Activated CD4-positive, alpha-beta T cell treated with anti-CD3 and anti-CD28 coated beads, Interleukin-2, Interleukin-4, amounts not matched to agents 100 ng/mL and 50 ng/mL, durations not matched to agents 16 hours and 8 hours (primary cell): ENCODE data around the gene SCN5A.

Source experiments
- DNase-seq: peaks from one replicate; pipeline ENCODE4 v3.0.0-alpha.2; 2020; ENCODE audit warnings: low spot score

The SCN5A gene

GRCh38 chr3:38622336-38622735 is 27.2 kb downstream of the SCN5A start:
- DNase-seq, result no peak

GRCh38 chr3:38620236-38620635 is 29.3 kb downstream of the SCN5A start:
- no peak for DNase-seq

- no peak for DNase-seq
These were observed 31.1 kb downstream of the SCN5A start for GRCh38 chr3:38618343-38618742.

GRCh38 chr3:38617586-38617985 is 31.9 kb downstream of the SCN5A start:
- no peak for DNase-seq

- DNase-seq, result no peak
These were observed 32.4 kb downstream of the SCN5A start for GRCh38 chr3:38617137-38617536.

GRCh38 chr3:38616658-38617057 is 32.8 kb downstream of the SCN5A start:
- DNase-seq, result no peak

GRCh38 chr3:38616111-38616510 is 33.4 kb downstream of the SCN5A start:
- no peak for DNase-seq

GRCh38 chr3:38614651-38615352 is 34.7 kb downstream of the SCN5A start:
- no peak for DNase-seq

GRCh38 chr3:38614091-38614490 is 35.4 kb downstream of the SCN5A start:
- DNase-seq, result no peak

GRCh38 chr3:38613426-38613825 is 36.1 kb downstream of the SCN5A start:
- DNase-seq, result no peak

- DNase-seq, result no peak
These were observed 37.6 kb downstream of the SCN5A start for GRCh38 chr3:38611866-38612265.

- no peak for DNase-seq
These were observed 38.6 kb downstream of the SCN5A start for GRCh38 chr3:38610934-38611333.

- DNase-seq, result no peak
These were observed 39.1 kb downstream of the SCN5A start for GRCh38 chr3:38610436-38610835.

- DNase-seq, result no peak
These were observed 39.9 kb downstream of the SCN5A start for GRCh38 chr3:38609386-38610111.

GRCh38 chr3:38608961-38609360 is 40.5 kb downstream of the SCN5A start:
- DNase-seq, result no peak

GRCh38 chr3:38608086-38608775 is 41.3 kb downstream of the SCN5A start:
- no peak for DNase-seq

GRCh38 chr3:38606561-38606960 is 42.9 kb downstream of the SCN5A start:
- DNase-seq, result no peak

- DNase-seq, result no peak
These were observed 43.5 kb downstream of the SCN5A start for GRCh38 chr3:38605981-38606380.

- no peak for DNase-seq
These were observed 45.2 kb downstream of the SCN5A start for GRCh38 chr3:38604246-38604645.

- no peak for DNase-seq
These were observed 45.8 kb downstream of the SCN5A start for GRCh38 chr3:38603731-38604131.

GRCh38 chr3:38602576-38603250 is 46.8 kb downstream of the SCN5A start:
- no peak for DNase-seq

- no peak for DNase-seq
These were observed 47.4 kb downstream of the SCN5A start for GRCh38 chr3:38601956-38602550.
